GM12878 (cell line): ENCODE data around the gene FNDC3B. TPM values are rescaled to one million over a fixed set of nuclear protein-coding genes. Genes with fewer than 3 reads are reported as not detected.

ENCODE experiments used
- ATF3 ChIP-seq: IDR thresholded peaks from 2 replicates; pipeline ENCODE4 v1.6.1; 2011; ENCODE audit warnings: low read depth, mild to moderate bottlenecking, low read length, moderate library complexity, borderline replicate concordance; ENCODE audit errors: extremely low read depth
- CBFB ChIP-seq: IDR thresholded peaks from 2 replicates; pipeline ENCODE4 v1.6.1; 2016; ENCODE audit warnings: antibody characterized with exemption, low read depth
- CBX3 ChIP-seq: fragments of 200-600 bp; sonication (generic); IDR thresholded peaks from 2 replicates; pipeline ENCODE4 v1.6.1; 2016; ENCODE audit warnings: low read depth, borderline replicate concordance
- CEBPZ ChIP-seq: fragments of 150-350 bp; IDR thresholded peaks from 2 replicates; pipeline ENCODE4 v1.6.1; 2016; ENCODE audit warnings: low read depth, low read length
- CHD1 ChIP-seq: IDR thresholded peaks from 2 replicates; pipeline ENCODE4 v1.6.1; 2012; ENCODE audit warnings: low read depth, low read length, improper control_type of control experiment
- DPF2 ChIP-seq: fragments of 450-650 bp; IDR thresholded peaks from 2 replicates; pipeline ENCODE4 v1.6.1; 2017; ENCODE audit warnings: mild to moderate bottlenecking
- IKZF2 ChIP-seq, 2 experiments: fragments of 450-650 bp; IDR thresholded peaks; 2 replicates each; pipeline ENCODE4 v1.6.1; 2017; ENCODE audit warnings: mild to moderate bottlenecking in 2 of 2, moderate library complexity in 2 of 2
- KLF5 ChIP-seq: fragments of 450-650 bp; IDR thresholded peaks from 2 replicates; pipeline ENCODE4 v1.6.1; 2014; ENCODE audit warnings: mild to moderate bottlenecking; ENCODE audit not compliant: partially characterized antibody
- MEF2A ChIP-seq: IDR thresholded peaks from 2 replicates; pipeline ENCODE4 v1.6.1; 2011; ENCODE audit warnings: low read depth, mild to moderate bottlenecking, low read length, moderate library complexity; ENCODE audit not compliant: insufficient read depth
- MLLT1 ChIP-seq: fragments of 450-650 bp; IDR thresholded peaks from 2 replicates; pipeline ENCODE4 v1.6.1; 2016; ENCODE audit warnings: mild to moderate bottlenecking
- PAX8 ChIP-seq: fragments of 450-650 bp; IDR thresholded peaks from 2 replicates; pipeline ENCODE4 v1.6.1; 2017; ENCODE audit warnings: mild to moderate bottlenecking, moderate library complexity
- POU2F2 ChIP-seq: IDR thresholded peaks from 3 replicates; pipeline ENCODE4 v1.6.1; 2011; ENCODE audit warnings: low read depth, mild to moderate bottlenecking, low read length, borderline replicate concordance
- SMAD1 ChIP-seq: fragments of 450-650 bp; IDR thresholded peaks from 2 replicates; pipeline ENCODE4 v1.6.1; 2018; ENCODE audit warnings: mild to moderate bottlenecking, low read depth; ENCODE audit not compliant: partially characterized antibody
- ZNF217 ChIP-seq: fragments of 450-650 bp; IDR thresholded peaks from 2 replicates; pipeline ENCODE4 v1.6.1; 2017; ENCODE audit warnings: antibody characterized with exemption, mild to moderate bottlenecking
- ZNF384 ChIP-seq: IDR thresholded peaks from 2 replicates; pipeline ENCODE4 v1.6.1; 2012; ENCODE audit warnings: low read depth, mild to moderate bottlenecking, low read length, improper control_type of control experiment, borderline replicate concordance
- ZNF687 ChIP-seq: fragments of 450-650 bp; IDR thresholded peaks from 2 replicates; pipeline ENCODE4 v1.6.1; 2017; ENCODE audit warnings: mild to moderate bottlenecking, moderate library complexity
- ZZZ3 ChIP-seq: IDR thresholded peaks from 2 replicates; pipeline ENCODE4 v1.6.1; 2011; ENCODE audit warnings: low read depth; ENCODE audit not compliant: control insufficient read depth, insufficient read length
- polyA plus RNA-seq, 11 experiments: library from polyadenylated mRNA; depleted of rRNA in 4 of 11; unstranded in 6 of 11; stranded (reverse) in 5 of 11; fragments of >200 nt; fragmentation: Nextera tagmentation in 4 of 11; fragmentation: Illumina TruSeq in 1 of 11; extraction: Ambion mirVana in 4 of 11; extraction: Trizol in 1 of 11; gene quantifications; 1 replicate in 1 of 11; 2 replicates in 10 of 11; pipeline versions ENCODE4 v1.2.1 to v1.2.3, GENCODE V29; 2011 to 2016; ENCODE audit warnings: inconsistent platforms in 2 of 11, missing spikeins in 2 of 11, low read depth in 1 of 11
- total RNA-seq, 4 experiments: library from RNA; depleted of rRNA in 3 of 4; stranded (reverse); fragments of >200 nt in 3 of 4; fragmentation: Illumina TruSeq in 1 of 4; extraction: Trizol in 1 of 4; gene quantifications; 2 replicates each; pipeline versions ENCODE4 v1.2.1 to v1.2.3, GENCODE V29; 2013 to 2021

FNDC3B gene
- total and polyA plus RNA-seq, 10 of the 15 experiments (the other 5 are each of a cell fraction or from before 2014, with no cell fraction given), result 7.9 to 35.0 (median 18.5) TPM

GRCh38 chr3:172142051-172142863 lies 102.9 kb downstream of the FNDC3B start (continued):
- TF ChIP-seq CEBPZ (no peak), DPF2 (peak; percentile 94), ZNF217 (peak; percentile 70; the same call in 1 of the 2 replicates), ZZZ3 (no peak), CHD1 (no peak), CBFB (peak; percentile 76), MLLT1 (peak; percentile 55; the same call in 1 of the 2 replicates), ZNF687 (peak; percentile 65), MEF2A (peak; percentile 88; the same call in 1 of the 2 replicates), ATF3 (no peak), CBX3 (no peak), ZNF384 (no peak), IKZF2 (IDR thresholded peaks at IDR 0.05) (peak; percentile 91 to 94), SMAD1 (no peak), PAX8 (no peak), KLF5 (no peak), POU2F2 (peak; percentile 90; the same call in 2 of the 3 replicates)
